HG03280 (cell line): ENCODE results near the gene WDR18.
"Not testable (repeated sequence)": the region's sequence is repeated elsewhere in the genome, so short reads cannot be mapped to it uniquely, and the experiment has no call there.

Experiments
- ATAC-seq: cut with Tn5 transposase; IDR thresholded peaks from one replicate; pipeline ENCODE4 v1.9.1; 2021; ENCODE audit warnings: mild to moderate bottlenecking, moderate library complexity; ENCODE audit not compliant: unreplicated experiment

Gene WDR18

GRCh38 chr19:950352-951066 is 33.6 kb upstream of the WDR18 start:
- ATAC-seq: no peak

- no peak for ATAC-seq
Observed at GRCh38 chr19:952049-952679, 32.0 kb upstream of the WDR18 start.

- no peak for ATAC-seq
Observed at GRCh38 chr19:952680-953444, 31.3 kb upstream of the WDR18 start.

- ATAC-seq: no peak
Observed at GRCh38 chr19:953445-954271, 30.5 kb upstream of the WDR18 start.

- no peak for ATAC-seq
Observed at GRCh38 chr19:954272-954671, 29.9 kb upstream of the WDR18 start.

GRCh38 chr19:954672-955494 is 29.3 kb upstream of the WDR18 start:
- ATAC-seq: no peak

GRCh38 chr19:955803-956765 is 28.1 kb upstream of the WDR18 start:
- no peak for ATAC-seq

GRCh38 chr19:956766-957440 is 27.2 kb upstream of the WDR18 start:
- no peak for ATAC-seq

GRCh38 chr19:957578-957977 is 26.6 kb upstream of the WDR18 start:
- ATAC-seq: not testable (repeated sequence)

- no peak for ATAC-seq
Observed at GRCh38 chr19:958967-959855, 24.9 kb upstream of the WDR18 start.

GRCh38 chr19:960020-960419 is 24.1 kb upstream of the WDR18 start:
- ATAC-seq: no peak

GRCh38 chr19:960601-960938 is 23.6 kb upstream of the WDR18 start:
- no peak for ATAC-seq

GRCh38 chr19:961866-962620 is 22.1 kb upstream of the WDR18 start:
- ATAC-seq: no peak

GRCh38 chr19:962683-963400 is 21.3 kb upstream of the WDR18 start:
- ATAC-seq: no peak

GRCh38 chr19:963486-963951 is 20.6 kb upstream of the WDR18 start:
- no peak for ATAC-seq

- ATAC-seq: no peak
Observed at GRCh38 chr19:964116-964520, 20.0 kb upstream of the WDR18 start.
